Measurements from ENCODE around the gene DPEP2. TPM values are rescaled to one million over a fixed set of nuclear protein-coding genes. Genes with fewer than 3 reads are reported as not detected.

Gene DPEP2
- total and polyA plus RNA-seq, 2 of the 4 experiments (the other 2 are of a cell fraction), result not detected

DNA sequence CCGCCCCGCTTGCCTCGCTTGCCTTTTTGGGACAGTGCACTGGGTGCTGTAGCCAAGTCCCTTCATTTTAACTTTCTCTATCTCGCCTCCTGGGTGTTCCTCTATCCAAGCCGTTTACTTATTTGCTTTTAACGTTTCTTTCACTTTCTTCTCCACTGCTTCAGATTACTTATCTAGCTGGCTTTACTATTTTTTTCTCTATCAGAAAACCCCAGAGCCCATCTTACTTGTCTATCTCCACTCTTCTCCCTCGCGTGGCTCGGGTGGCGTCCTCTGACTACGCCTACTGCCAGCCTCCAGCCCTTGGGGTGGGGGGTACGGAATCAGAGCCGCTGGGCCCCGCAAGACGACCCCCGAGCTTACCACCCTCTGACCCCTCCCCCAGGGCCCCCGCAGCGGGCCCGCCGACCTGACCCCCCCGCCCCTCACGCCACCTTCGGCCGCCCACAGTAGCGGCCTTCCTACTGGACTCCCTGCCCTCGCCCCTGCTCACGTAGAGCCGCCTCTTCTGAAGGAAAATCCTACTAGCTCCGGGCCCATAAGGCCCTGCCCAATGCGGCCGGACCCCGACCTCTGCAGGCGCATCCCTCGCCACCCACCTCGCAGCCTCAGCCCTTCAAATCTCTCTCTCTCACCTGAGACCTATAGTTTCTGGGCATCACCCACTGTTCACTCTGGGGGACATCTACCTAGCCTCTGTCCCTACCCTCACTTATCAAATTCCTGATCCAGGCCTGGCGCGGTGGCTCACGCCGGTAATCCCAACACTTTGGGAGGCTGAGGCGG is 29.8 kb downstream of the DPEP2 start:
- H3K14ac ChIP-seq (replicated peaks; ENCODE audit: low read depth, low read length), result peak overlapping the region; percentile 39; the same call in 1 of the 2 replicates
- H3K4me1 ChIP-seq (ENCODE audit: control insufficient read depth, insufficient read depth, low read length), result peaks cover 25% of the 10 kb centered on the region
- H4K8ac ChIP-seq (ENCODE audit: low read depth in 2 of 2, low read length in 2 of 2), result peak overlapping the region; percentile 93 to 96
- ChIA-PET POLR2A (ENCODE audit: unreplicated experiment) (no interaction called here), CTCF (no interaction called here)
- peak overlapping the region; percentile 88 for H3K4me2 ChIP-seq (ENCODE audit: low read depth, low read length)
- no peaks in the 10 kb centered on the region for H3K9me3 ChIP-seq (ENCODE audit: control insufficient read depth, insufficient read depth, low read length)
- H2AK5ac ChIP-seq (ENCODE audit: low read depth, low read length), result peak overlapping the region; percentile 42; the same call in 1 of the 2 replicates
- in situ Hi-C loops (cut with MboI; ENCODE audit: low sequenced_read_pairs), result no loop called here
- H2BK120ac ChIP-seq (ENCODE audit: low read depth, low read length), result peak overlapping the region; percentile 35
- peak overlapping the region; percentile 69; the same call in 1 of the 2 replicates for H4K91ac ChIP-seq (ENCODE audit: insufficient read depth, low read depth, low read length)
- H3K23ac ChIP-seq (ENCODE audit: low read depth, low read length), result no peak overlapping the region
- H3K18ac ChIP-seq (ENCODE audit: low read depth, low read length), result peak overlapping the region; percentile 38
- H2AFZ ChIP-seq (replicated peaks; ENCODE audit: low read length, poor library complexity), result peak overlapping the region; percentile 96
- peak overlapping the region; percentile 95; the same call in 1 of the 3 replicates for H2BK15ac ChIP-seq (ENCODE audit: low read depth, low read length)
- dilution Hi-C loops (cut with HindIII; ENCODE audit: low sequenced_read_pairs, unreplicated experiment), result no loop called here
- peak overlapping the region; percentile 91 for H2AK9ac ChIP-seq (replicated peaks; ENCODE audit: low read depth, low read length, poor library complexity)
- peaks cover 27% of the 10 kb centered on the region for H3K9me1 ChIP-seq (ENCODE audit: insufficient read depth, low read length)
- TF ChIP-seq RCOR1 (IDR thresholded peaks at IDR 0.05; ENCODE audit: insufficient replicate concordance, low read length) (no peak), BHLHE40 (IDR thresholded peaks at IDR 0.05; ENCODE audit: low read depth, low read length) (no peak), MXI1 (IDR thresholded peaks at IDR 0.05; ENCODE audit: borderline replicate concordance, low read depth, low read length) (no peak), MAZ (IDR thresholded peaks at IDR 0.05; ENCODE audit: borderline replicate concordance, low read depth, low read length) (no peak), POLR2A (IDR thresholded peaks at IDR 0.05; ENCODE audit: low read depth, low read length) (no peak), RFX5 (IDR thresholded peaks at IDR 0.05; ENCODE audit: low read depth, low read length) (no peak), NFE2L2 (IDR thresholded peaks at IDR 0.05; ENCODE audit: low read depth, low read length) (no peak), MAFK (IDR thresholded peaks at IDR 0.05; ENCODE audit: low read depth, low read length) (no peak), FOS (IDR thresholded peaks at IDR 0.05; ENCODE audit: low read depth, low read length) (no peak), CEBPB (IDR thresholded peaks at IDR 0.05; ENCODE audit: low read depth, low read length) (no peak), RAD21 (IDR thresholded peaks at IDR 0.05; ENCODE audit: low read length) (no peak), CHD1 (IDR thresholded peaks at IDR 0.05; ENCODE audit: low read depth, low read length) (no peak)
- TF ChIP-seq, protein P1, sequence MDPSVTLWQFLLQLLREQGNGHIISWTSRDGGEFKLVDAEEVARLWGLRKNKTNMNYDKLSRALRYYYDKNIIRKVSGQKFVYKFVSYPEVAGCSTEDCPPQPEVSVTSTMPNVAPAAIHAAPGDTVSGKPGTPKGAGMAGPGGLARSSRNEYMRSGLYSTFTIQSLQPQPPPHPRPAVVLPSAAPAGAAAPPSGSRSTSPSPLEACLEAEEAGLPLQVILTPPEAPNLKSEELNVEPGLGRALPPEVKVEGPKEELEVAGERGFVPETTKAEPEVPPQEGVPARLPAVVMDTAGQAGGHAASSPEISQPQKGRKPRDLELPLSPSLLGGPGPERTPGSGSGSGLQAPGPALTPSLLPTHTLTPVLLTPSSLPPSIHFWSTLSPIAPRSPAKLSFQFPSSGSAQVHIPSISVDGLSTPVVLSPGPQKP (IDR thresholded peaks at IDR 0.05; ENCODE audit: borderline replicate concordance, low read depth, low read length), result no peak
- TF ChIP-seq, protein P2, sequence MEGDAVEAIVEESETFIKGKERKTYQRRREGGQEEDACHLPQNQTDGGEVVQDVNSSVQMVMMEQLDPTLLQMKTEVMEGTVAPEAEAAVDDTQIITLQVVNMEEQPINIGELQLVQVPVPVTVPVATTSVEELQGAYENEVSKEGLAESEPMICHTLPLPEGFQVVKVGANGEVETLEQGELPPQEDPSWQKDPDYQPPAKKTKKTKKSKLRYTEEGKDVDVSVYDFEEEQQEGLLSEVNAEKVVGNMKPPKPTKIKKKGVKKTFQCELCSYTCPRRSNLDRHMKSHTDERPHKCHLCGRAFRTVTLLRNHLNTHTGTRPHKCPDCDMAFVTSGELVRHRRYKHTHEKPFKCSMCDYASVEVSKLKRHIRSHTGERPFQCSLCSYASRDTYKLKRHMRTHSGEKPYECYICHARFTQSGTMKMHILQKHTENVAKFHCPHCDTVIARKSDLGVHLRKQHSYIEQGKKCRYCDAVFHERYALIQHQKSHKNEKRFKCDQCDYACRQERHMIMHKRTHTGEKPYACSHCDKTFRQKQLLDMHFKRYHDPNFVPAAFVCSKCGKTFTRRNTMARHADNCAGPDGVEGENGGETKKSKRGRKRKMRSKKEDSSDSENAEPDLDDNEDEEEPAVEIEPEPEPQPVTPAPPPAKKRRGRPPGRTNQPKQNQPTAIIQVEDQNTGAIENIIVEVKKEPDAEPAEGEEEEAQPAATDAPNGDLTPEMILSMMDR (conservative IDR thresholded peaks at IDR 0.05; ENCODE audit: low read depth, low read length), result no peak
- TF ChIP-seq, protein P3, sequence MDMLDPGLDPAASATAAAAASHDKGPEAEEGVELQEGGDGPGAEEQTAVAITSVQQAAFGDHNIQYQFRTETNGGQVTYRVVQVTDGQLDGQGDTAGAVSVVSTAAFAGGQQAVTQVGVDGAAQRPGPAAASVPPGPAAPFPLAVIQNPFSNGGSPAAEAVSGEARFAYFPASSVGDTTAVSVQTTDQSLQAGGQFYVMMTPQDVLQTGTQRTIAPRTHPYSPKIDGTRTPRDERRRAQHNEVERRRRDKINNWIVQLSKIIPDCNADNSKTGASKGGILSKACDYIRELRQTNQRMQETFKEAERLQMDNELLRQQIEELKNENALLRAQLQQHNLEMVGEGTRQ (IDR thresholded peaks at IDR 0.05; ENCODE audit: low read depth, low read length), result no peak
- H3K36me3 ChIP-seq (ENCODE audit: control insufficient read depth, insufficient read depth, low read length), result peaks cover 8% of the 10 kb centered on the region
- H2BK20ac ChIP-seq (ENCODE audit: low read depth, low read length), result no peak overlapping the region
- no TSS peak for BruUV-seq (replicated peaks)
- 61% methylated on average over 17 of the region's 40 CpGs; no CpG with 5 or more reads in 1 of the 2 experiments for whole genome bisulfite sequencing, 2 experiments (ENCODE audit: extremely low coverage in 2 of 2, insufficient read length in 1 of 2)
- no peaks in the 10 kb centered on the region for H3K27me3 ChIP-seq (ENCODE audit: control insufficient read depth, insufficient read depth, low read length)
- ATAC-seq (ENCODE audit: low read depth), result no peak; the same call in 1 of the 2 replicates
- H3K79me1 ChIP-seq (ENCODE audit: low read depth in 1 of 2, low read length in 2 of 2), result peaks cover 11 to 38% of the 10 kb centered on the region in 2 experiments
- H4K20me1 ChIP-seq (ENCODE audit: insufficient read depth, low read length), result peaks cover 33% of the 10 kb centered on the region
- H2BK5ac ChIP-seq (ENCODE audit: low read depth, low read length, poor library complexity, severe bottlenecking), result peak overlapping the region; percentile 9
- peak overlapping the region; percentile 61 for H3K4ac ChIP-seq (ENCODE audit: low read depth, low read length)
- H4K5ac ChIP-seq (ENCODE audit: low read depth, low read length), result peak overlapping the region; percentile 84
- DNase-seq, result no peak
- H3K4me3 ChIP-seq (ENCODE audit: insufficient read depth, low read depth, low read length), result peak overlapping the region; percentile 100
- no peak overlapping the region for H3K56ac ChIP-seq (ENCODE audit: extremely low read depth, insufficient read depth, low read length)
- peak overlapping the region; percentile 60 for H3K27ac ChIP-seq (ENCODE audit: insufficient read depth, low read length)
- H3K9ac ChIP-seq (ENCODE audit: low read depth, low read length), result peak overlapping the region; percentile 43
- intact Hi-C loops (cut with micrococcal nuclease), result loop anchor here (10.0 kb wide), 1 partner anchor 255 kb away; no protein-coding TSS in a partner anchor

All from IMR-90 (cell line).